ENCODE data around the gene DUSP1. TPM values are rescaled to one million over a fixed set of nuclear protein-coding genes. Genes with fewer than 3 reads are reported as not detected.

DUSP1 gene
- total and polyA plus RNA-seq, 9 of the 15 experiments (the other 6 are each of a cell fraction or from before 2014, with no cell fraction given) = 2.1 to 14.2 (median 8.5) TPM

GRCh38 chr5:172770675-172771438 is at the start of gene DUSP1 (continued):
- TF ChIP-seq MGA (IDR thresholded peaks at IDR 0.05) (peak; percentile 91), CBFA2T3 (IDR thresholded peaks at IDR 0.05) (no peak), SIX5 (IDR thresholded peaks at IDR 0.05; ENCODE audit: borderline replicate concordance in 1 of 2, insufficient read depth in 1 of 2, low read depth in 1 of 2, low read length in 2 of 2) (no peak), NFE2 (IDR thresholded peaks at IDR 0.05; ENCODE audit: low read depth) (no peak), RNF219 (CRISPR knock-in tag; IDR thresholded peaks at IDR 0.05) (no peak), PHF8 (IDR thresholded peaks at IDR 0.05; ENCODE audit: borderline replicate concordance, low read length) (peak; percentile 87), ETS2 (tag; IDR thresholded peaks at IDR 0.05; ENCODE audit: borderline replicate concordance, poor library complexity, severe bottlenecking) (no peak), TCFL5 (CRISPR knock-in tag; conservative IDR thresholded peaks at IDR 0.05) (no peak), TAF15 (IDR thresholded peaks at IDR 0.05; ENCODE audit: low read depth, low read length) (no peak)
- TF ChIP-seq, protein P1, sequence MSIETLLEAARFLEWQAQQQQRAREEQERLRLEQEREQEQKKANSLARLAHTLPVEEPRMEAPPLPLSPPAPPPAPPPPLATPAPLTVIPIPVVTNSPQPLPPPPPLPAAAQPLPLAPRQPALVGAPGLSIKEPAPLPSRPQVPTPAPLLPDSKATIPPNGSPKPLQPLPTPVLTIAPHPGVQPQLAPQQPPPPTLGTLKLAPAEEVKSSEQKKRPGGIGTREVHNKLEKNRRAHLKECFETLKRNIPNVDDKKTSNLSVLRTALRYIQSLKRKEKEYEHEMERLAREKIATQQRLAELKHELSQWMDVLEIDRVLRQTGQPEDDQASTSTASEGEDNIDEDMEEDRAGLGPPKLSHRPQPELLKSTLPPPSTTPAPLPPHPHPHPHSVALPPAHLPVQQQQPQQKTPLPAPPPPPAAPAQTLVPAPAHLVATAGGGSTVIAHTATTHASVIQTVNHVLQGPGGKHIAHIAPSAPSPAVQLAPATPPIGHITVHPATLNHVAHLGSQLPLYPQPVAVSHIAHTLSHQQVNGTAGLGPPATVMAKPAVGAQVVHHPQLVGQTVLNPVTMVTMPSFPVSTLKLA (conservative IDR thresholded peaks at IDR 0.05) = peak; percentile 62 to 79
